SIG-M5 treated with dmso at 0.1 percent for 504 hours (cell line): Measurements from ENCODE around the gene SLC12A6.
A peak's percentile ranks its signal among the peaks of the same experiment; 100 is the strongest.

ENCODE experiments used
- DNase-seq: peaks from one replicate; lab custom pipeline; 2025; ENCODE audit not compliant: unreplicated experiment; lab: John Stamatoyannopoulos, UW

SLC12A6 gene

DNA sequence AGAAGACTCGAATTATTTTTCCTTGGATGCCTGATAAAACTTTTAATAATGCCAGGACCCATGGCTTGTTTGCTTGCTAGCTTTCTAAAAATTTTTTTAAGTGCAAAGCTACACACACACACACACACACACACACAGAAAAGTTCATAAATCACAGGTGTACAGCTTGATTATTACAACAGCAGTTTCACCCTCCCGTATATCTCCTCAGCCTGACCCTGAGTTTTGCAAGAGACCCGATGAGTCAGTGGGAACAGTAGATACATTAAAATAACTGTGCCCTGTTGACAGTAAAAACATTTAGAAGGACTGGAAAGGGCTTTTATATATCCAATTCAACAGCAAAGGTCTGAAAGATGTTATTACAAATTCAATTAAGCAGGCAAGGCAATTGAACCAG, 66.1 kb downstream of the SLC12A6 start:
- no peak for DNase-seq

- no peak for DNase-seq
Observed at GRCh38 chr15:34266751-34267150, 70.8 kb downstream of the SLC12A6 start.

- no peak for DNase-seq
Observed at GRCh38 chr15:34264076-34264475, 73.5 kb downstream of the SLC12A6 start.

DNA sequence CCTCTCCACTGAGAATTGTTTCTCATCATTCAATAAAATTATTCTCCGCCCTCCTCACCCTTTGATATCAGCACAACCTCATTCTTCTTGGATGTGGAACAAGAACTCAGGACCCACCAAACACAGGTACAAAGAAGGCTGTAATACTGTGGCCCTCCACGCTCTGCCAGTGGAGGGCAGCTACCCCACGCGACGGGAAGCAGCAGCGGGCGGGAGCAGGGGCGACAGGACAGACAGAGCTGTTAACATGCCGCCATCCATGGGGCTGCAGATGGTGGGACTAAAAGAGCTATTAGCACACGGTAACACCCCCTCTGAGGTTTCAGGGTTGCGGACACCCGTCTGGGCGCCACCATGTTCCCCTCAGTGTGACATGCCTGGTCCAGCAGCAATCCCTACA, 75.2 kb downstream of the SLC12A6 start:
- no peak for DNase-seq

DNA sequence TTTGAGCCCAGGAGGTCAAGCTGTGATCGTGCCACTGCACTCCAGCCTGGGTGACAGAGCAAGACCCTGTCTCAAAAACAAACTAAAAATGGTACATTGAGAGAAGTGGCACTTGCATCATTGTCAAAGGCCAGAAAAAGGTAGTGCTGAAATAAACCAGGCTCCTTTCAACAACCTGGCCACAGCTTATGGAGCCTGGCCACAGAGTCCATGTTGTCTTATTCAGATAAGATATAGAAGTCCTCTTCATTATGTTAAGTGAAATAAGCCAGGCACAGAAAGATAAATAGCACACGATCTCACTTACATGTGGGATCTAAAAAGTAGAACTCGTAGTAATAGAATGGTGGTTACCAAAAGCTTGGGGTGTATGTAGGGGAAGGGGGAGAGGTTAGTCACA, 78.0 kb downstream of the SLC12A6 start:
- DNase-seq = no peak

GRCh38 chr15:34258151-34258550, 79.4 kb downstream of the SLC12A6 start:
- no peak for DNase-seq

DNA sequence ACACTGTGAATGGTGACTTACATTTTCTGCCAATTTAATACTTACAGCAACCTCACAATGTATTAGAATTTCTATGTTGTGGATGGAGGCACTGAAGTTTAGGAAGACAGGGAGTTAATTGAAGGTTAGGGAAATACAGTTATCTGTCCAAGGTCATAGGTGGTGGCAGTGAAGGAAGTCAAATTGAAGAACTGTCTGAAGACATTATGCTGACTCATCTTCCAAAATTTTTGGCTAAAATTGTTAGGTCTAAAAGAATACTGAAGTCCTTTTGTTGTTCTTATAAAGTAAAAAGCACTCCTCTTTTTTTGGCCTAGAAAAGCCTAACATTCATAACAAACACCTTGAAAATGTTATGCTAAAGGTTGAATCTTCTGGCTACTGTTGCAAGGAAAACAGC, 85.0 kb downstream of the SLC12A6 start:
- DNase-seq = no peak

DNA sequence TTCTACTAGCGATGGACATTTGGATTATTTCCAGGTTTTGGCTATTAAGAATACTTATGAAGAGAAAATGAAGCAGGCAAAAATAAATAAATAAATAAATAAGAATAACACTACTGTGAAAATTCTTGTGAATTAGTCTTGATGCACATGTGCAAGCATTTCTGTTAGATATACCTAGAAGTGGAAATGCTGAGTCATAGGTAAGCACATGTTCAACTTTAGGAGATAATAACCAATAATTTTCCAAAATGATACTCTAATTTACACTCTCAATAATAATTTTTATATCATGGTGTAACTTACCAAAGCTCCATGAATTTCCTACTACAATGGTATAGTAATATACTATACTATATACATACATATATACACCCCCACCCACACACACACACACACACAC, 89.4 kb downstream of the SLC12A6 start:
- no peak for DNase-seq

DNA sequence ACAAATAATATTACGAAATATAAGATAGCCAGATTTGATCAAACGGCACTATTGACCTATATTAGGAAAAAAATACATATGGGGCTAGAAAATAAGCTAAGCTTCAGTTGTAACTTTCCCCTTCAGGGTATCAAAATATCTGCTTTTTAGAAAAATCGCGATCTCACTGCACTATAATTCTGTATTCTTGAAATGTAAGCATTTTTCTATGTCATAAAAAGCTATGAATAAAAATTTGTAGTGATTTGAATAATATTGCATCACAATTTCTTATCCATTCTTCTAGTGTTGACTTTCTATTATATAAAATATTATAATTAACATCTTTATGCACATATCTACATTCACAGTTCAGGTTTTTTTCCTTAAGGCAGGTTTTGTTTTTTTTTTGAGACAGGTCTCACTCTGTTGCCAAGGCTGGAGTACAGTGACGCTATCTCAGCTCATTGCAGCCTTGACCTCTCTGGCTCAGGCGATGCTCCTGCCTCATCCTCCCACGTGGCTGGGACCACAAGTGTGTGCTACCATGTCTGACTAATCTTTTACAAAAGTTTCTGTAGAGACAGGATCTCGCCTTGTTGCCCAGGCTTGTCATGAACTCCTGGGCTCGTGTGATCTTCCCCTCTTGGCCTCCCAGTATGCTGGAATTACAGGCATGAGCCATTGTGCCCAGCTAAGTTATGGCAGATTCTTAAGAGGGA, 91.2 kb downstream of the SLC12A6 start:
- DNase-seq = no peak

DNA sequence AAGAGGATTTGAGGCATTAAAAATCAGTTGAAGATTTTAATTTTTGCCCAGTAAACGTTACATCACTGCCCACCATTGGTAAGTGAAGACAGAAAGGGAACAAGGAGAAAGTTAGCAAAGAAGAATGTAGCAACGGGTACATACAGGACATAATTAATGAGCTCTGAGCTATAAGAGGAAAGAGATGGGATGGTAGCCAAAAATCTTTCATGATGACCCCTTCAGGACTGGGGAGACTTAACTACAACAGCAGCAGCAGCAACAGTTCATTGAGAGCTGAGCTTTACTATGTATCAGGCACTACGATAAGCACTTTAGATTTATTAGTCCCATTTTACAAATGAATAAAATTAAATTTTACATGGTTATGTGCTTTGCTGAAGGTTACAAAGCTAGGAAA, 94.4 kb downstream of the SLC12A6 start:
- DNase-seq = no peak

- no peak for DNase-seq
Observed at GRCh38 chr15:34242331-34242710, 95.3 kb downstream of the SLC12A6 start.

DNA sequence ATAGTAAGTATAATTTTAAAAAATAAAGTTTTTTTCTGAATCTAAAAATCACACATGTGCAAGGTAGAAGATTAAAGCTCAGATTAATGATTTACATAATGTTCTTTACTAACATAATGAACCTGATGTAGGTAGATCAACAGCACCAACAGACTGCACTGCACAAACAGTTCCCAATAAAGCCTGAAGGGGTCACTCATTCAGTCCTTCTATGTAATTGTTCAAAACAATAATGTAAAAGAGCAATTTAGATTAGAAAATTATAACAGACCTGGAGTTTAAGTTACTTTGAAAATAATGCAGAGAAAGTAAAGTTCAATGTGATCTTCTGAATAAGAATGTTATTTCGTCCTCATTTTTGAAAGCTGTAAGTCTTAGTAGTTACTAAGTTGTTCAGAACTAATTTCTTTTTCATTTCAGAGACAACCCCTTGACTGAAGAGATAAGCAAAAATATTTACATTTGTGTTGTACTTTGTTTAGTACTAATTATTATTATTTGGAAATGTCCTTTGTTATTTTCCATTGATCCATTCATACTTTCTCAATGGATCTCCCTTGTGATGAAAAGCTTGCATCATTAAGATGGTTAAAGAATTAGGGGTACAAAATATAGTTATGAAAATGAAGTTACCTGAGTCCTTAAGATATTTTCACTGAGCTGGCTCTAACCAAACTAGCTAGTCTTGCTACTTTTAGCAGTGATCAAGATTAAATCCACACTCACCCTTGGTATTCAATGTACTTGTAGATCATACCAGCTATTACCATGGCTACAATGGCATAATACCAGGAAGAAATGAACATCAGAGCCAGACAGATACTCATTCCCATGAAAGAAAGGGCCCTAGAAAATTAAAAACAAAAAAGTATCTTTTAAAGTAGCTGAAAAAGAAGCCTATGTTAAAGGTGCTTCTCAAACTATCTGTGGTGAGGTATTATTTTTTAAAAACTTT, 95.9 kb downstream of the SLC12A6 start:
- peak; percentile 26 for DNase-seq

GRCh38 chr15:34240537-34240936, 97.0 kb downstream of the SLC12A6 start:
- DNase-seq = no peak

DNA sequence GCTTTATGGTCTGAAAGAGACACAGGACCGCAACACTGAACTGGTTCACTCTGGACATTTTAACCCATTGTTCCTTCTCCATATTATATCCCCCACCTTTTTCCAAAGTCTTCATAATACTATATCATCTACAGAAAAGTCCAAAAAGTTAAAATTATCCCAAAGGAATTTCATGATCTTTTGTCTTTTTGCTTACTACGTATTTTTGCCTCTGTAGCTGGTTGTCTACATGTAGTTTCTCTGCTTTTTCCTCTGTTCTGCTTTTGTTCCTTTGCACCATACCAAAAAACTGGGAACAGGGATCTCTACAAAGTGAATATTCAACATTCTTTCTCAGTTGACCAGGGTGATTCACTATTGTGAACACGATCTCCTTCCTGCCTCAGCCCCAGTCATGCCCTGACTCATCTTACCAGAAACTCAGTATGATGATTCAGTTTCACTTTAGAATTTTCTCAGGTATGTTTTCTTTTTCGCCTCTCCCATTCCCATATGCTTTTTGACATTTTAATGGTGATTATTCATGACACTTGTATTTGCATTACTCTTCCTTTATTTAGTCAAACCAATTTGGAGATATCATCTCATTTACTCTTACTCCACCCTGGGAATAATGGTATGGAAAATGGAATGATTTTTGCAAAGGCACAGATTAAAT, 98.3 kb downstream of the SLC12A6 start:
- no peak for DNase-seq

GRCh38 chr15:34233614-34234013, 104.0 kb downstream of the SLC12A6 start:
- no peak for DNase-seq

GRCh38 chr15:34223904-34224596, 113.5 kb downstream of the SLC12A6 start:
- peak; percentile 18 for DNase-seq

GRCh38 chr15:34217587-34218225, 119.9 kb downstream of the SLC12A6 start:
- no peak for DNase-seq

DNA sequence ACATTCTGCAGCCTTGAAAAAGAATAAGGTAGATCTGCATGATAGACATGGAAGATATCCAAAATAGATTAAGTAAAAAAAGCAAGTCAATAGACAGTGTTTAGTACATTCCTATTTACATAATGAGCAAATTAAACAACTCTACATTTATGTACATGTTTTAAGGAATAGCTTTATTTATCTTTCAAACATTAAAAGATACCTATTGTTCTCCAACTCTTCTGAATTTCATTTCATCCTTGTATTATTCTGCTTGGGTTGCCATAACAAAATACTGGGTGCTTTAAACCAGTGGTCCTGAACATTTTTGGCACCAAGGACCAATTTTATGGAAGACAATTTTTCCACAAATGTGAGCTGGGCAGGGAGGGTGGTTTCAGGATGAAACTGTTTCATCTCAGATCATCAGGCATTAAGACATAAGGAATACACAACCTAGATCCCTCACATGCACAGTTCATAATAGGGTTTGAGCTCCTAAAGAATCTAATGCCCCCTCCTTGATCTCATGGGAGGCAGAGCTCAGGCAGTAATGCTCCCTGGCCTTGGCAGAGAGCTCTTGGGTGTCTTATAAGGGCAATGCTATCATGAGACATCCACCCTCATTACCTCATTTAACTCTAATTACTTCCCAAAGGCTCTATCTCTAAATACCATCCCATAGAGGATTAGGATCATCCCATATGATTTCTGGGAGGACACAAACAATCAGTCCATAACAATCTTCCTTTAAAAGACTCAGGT, 120.9 kb downstream of the SLC12A6 start:
- no peak for DNase-seq

GRCh38 chr15:34214135-34214534, 123.4 kb downstream of the SLC12A6 start:
- no peak for DNase-seq

GRCh38 chr15:34213690-34214089, 123.9 kb downstream of the SLC12A6 start:
- DNase-seq = no peak
